Measurements from ENCODE around the gene NPFFR2. TPM values are rescaled to one million over a fixed set of nuclear protein-coding genes. Genes with fewer than 3 reads are reported as not detected.
A peak's percentile ranks its signal among the peaks of the same experiment; 100 is the strongest.
"Not testable (repeated sequence)": the region's sequence is repeated elsewhere in the genome, so short reads cannot be mapped to it uniquely, and the experiment has no call there.

The NPFFR2 gene
- total RNA-seq, 1 donor from 2014 or later = 0.64 TPM

DNA sequence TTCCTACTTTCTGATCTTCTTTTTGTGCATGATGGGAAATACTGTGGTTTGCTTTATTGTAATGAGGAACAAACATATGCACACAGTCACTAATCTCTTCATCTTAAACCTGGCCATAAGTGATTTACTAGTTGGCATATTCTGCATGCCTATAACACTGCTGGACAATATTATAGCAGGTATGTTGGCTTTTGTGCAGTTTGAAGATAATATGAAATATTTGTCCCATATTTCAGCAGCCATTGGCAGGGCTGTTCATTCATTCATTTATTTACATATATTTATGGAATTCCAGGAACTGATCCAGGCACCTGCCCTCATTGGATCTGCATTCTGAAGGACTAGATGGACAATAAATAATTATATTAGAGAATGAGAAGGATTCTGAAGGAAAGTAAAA is 96.9 kb downstream of the NPFFR2 start:
- Histone ChIP-seq H4K20me1 (ENCODE audit: insufficient read depth, low read length) (no peaks in the 10 kb centered on the region), H3K4me3 (ENCODE audit: insufficient read depth, low read depth, low read length) (no peak overlapping the region), H3K9ac (ENCODE audit: low read length) (no peak overlapping the region), H3K27ac (ENCODE audit: low read depth, low read length) (no peak overlapping the region), H2AFZ (ENCODE audit: low read depth, low read length) (no peak overlapping the region), H3K4me2 (ENCODE audit: low read length) (no peak overlapping the region), H3K79me2 (ENCODE audit: insufficient read depth, low read length) (no peaks in the 10 kb centered on the region), H3K9me3 (ENCODE audit: insufficient read depth, low read depth, low read length) (no peaks in the 10 kb centered on the region), H3K27me3 (ENCODE audit: insufficient read depth, low read length) (no peaks in the 10 kb centered on the region), H3K36me3 (ENCODE audit: insufficient read depth, low read length) (no peaks in the 10 kb centered on the region), H3K4me1 (ENCODE audit: insufficient read depth, low read length) (no peaks in the 10 kb centered on the region)
- Mint-ChIP-seq H3K27me3 (ENCODE audit: low read depth, unreplicated experiment) (no peaks in the 10 kb centered on the region), H3K36me3 (ENCODE audit: low read depth, unreplicated experiment) (no peaks in the 10 kb centered on the region), H3K27ac (ENCODE audit: unreplicated experiment) (no peak overlapping the region), H3K4me3 (ENCODE audit: unreplicated experiment) (no peak overlapping the region), H3K4me1 (ENCODE audit: low read depth, unreplicated experiment) (no peaks in the 10 kb centered on the region), H3K9me3 (ENCODE audit: unreplicated experiment) (no peaks in the 10 kb centered on the region)
- FAIRE-seq (no peak), DNase-seq (ENCODE audit: low read depth) (no peak)
- TF ChIP-seq EZH2 (IDR thresholded peaks at IDR 0.05; ENCODE audit: insufficient read depth, low read length) = no peak
- no peak for TF ChIP-seq CTCF (IDR thresholded peaks at IDR 0.05; ENCODE audit: insufficient read depth, low read depth, low read length)

- Histone ChIP-seq H3K9me3 (ENCODE audit: insufficient read depth, low read depth, low read length) (no peaks in the 10 kb centered on the region), H3K79me2 (ENCODE audit: insufficient read depth, low read length) (no peaks in the 10 kb centered on the region), H3K27ac (ENCODE audit: low read depth, low read length) (no peak overlapping the region), H2AFZ (ENCODE audit: low read depth, low read length) (no peak overlapping the region), H3K36me3 (ENCODE audit: insufficient read depth, low read length) (no peaks in the 10 kb centered on the region), H3K4me1 (ENCODE audit: insufficient read depth, low read length) (no peaks in the 10 kb centered on the region), H3K4me2 (ENCODE audit: low read length) (no peak overlapping the region), H4K20me1 (ENCODE audit: insufficient read depth, low read length) (no peaks in the 10 kb centered on the region), H3K4me3 (ENCODE audit: insufficient read depth, low read depth, low read length) (no peak overlapping the region), H3K27me3 (ENCODE audit: insufficient read depth, low read length) (no peaks in the 10 kb centered on the region), H3K9ac (ENCODE audit: low read length) (no peak overlapping the region)
- FAIRE-seq (no peak), DNase-seq (ENCODE audit: low read depth) (peak; percentile 28)
- no peak for TF ChIP-seq CTCF (IDR thresholded peaks at IDR 0.05; ENCODE audit: insufficient read depth, low read depth, low read length)
- no peak for TF ChIP-seq EZH2 (IDR thresholded peaks at IDR 0.05; ENCODE audit: insufficient read depth, low read length)
- Mint-ChIP-seq H3K4me1 (ENCODE audit: low read depth, unreplicated experiment) (peaks cover 8% of the 10 kb centered on the region), H3K27ac (ENCODE audit: unreplicated experiment) (no peak overlapping the region), H3K36me3 (ENCODE audit: low read depth, unreplicated experiment) (no peaks in the 10 kb centered on the region), H3K4me3 (ENCODE audit: unreplicated experiment) (no peak overlapping the region), H3K27me3 (ENCODE audit: low read depth, unreplicated experiment) (no peaks in the 10 kb centered on the region), H3K9me3 (ENCODE audit: unreplicated experiment) (peaks cover 8% of the 10 kb centered on the region)
Observed at GRCh38 chr4:72136429-72136828, 104.6 kb downstream of the NPFFR2 start.

- H3K27ac Mint-ChIP-seq (ENCODE audit: unreplicated experiment) = not testable (repeated sequence)
Observed at GRCh38 chr4:72139997-72140396, 108.2 kb downstream of the NPFFR2 start.

More at GRCh38 chr4:72139997-72140396, 108.2 kb downstream of the NPFFR2 start:
- not testable (repeated sequence) for H4K20me1 ChIP-seq (ENCODE audit: insufficient read depth, low read length); H3K79me2 ChIP-seq (ENCODE audit: insufficient read depth, low read length); H3K27me3 ChIP-seq (ENCODE audit: insufficient read depth, low read length); FAIRE-seq; DNase-seq (ENCODE audit: low read depth); H3K4me1 Mint-ChIP-seq (ENCODE audit: low read depth, unreplicated experiment); H3K4me3 ChIP-seq (ENCODE audit: insufficient read depth, low read depth, low read length); H3K4me2 ChIP-seq (ENCODE audit: low read length); H2AFZ ChIP-seq (ENCODE audit: low read depth, low read length); H3K27me3 Mint-ChIP-seq (ENCODE audit: low read depth, unreplicated experiment); H3K36me3 Mint-ChIP-seq (ENCODE audit: low read depth, unreplicated experiment); H3K9me3 ChIP-seq (ENCODE audit: insufficient read depth, low read depth, low read length); H3K9me3 Mint-ChIP-seq (ENCODE audit: unreplicated experiment); H3K9ac ChIP-seq (ENCODE audit: low read length); H3K27ac ChIP-seq (ENCODE audit: low read depth, low read length); H3K36me3 ChIP-seq (ENCODE audit: insufficient read depth, low read length); H3K4me1 ChIP-seq (ENCODE audit: insufficient read depth, low read length); H3K4me3 Mint-ChIP-seq (ENCODE audit: unreplicated experiment)
